ENCODE measurements around the gene RELN. TPM values are rescaled to one million over a fixed set of nuclear protein-coding genes. Genes with fewer than 3 reads are reported as not detected.

Gene RELN
- total RNA-seq, 1 experiment from 2014 or later, result 0.20 TPM

GRCh38 chr7:103632972-103633371, 356.5 kb downstream of the RELN start:
- H3K27ac Mint-ChIP-seq, result no peak overlapping the region
- no peak for ATAC-seq

GRCh38 chr7:103632005-103632639, 357.3 kb downstream of the RELN start:
- Mint-ChIP-seq H3K27ac (no peak overlapping the region), H3K9me3 (no peaks in the 10 kb centered on the region), H3K4me1 (no peaks in the 10 kb centered on the region), H3K4me3 (no peak overlapping the region), H3K27me3 (ENCODE audit: low read depth) (no peaks in the 10 kb centered on the region), H3K36me3 (no peaks in the 10 kb centered on the region)
- TF ChIP-seq ZNF232 (CRISPR knock-in tag; IDR thresholded peaks at IDR 0.05) (no peak), ZNF121 (CRISPR knock-in tag; IDR thresholded peaks at IDR 0.05) (no peak), FOXK1 (CRISPR knock-in tag; IDR thresholded peaks at IDR 0.05) (no peak), USF2 (CRISPR knock-in tag; IDR thresholded peaks at IDR 0.05) (no peak), SP1 (CRISPR knock-in tag; conservative IDR thresholded peaks at IDR 0.05) (no peak), CREB1 (CRISPR knock-in tag; IDR thresholded peaks at IDR 0.05) (no peak), CBFB (CRISPR knock-in tag; IDR thresholded peaks at IDR 0.05; ENCODE audit: low read depth) (no peak), GABPB1 (CRISPR knock-in tag; IDR thresholded peaks at IDR 0.05) (no peak)
- TF ChIP-seq, protein P1, sequence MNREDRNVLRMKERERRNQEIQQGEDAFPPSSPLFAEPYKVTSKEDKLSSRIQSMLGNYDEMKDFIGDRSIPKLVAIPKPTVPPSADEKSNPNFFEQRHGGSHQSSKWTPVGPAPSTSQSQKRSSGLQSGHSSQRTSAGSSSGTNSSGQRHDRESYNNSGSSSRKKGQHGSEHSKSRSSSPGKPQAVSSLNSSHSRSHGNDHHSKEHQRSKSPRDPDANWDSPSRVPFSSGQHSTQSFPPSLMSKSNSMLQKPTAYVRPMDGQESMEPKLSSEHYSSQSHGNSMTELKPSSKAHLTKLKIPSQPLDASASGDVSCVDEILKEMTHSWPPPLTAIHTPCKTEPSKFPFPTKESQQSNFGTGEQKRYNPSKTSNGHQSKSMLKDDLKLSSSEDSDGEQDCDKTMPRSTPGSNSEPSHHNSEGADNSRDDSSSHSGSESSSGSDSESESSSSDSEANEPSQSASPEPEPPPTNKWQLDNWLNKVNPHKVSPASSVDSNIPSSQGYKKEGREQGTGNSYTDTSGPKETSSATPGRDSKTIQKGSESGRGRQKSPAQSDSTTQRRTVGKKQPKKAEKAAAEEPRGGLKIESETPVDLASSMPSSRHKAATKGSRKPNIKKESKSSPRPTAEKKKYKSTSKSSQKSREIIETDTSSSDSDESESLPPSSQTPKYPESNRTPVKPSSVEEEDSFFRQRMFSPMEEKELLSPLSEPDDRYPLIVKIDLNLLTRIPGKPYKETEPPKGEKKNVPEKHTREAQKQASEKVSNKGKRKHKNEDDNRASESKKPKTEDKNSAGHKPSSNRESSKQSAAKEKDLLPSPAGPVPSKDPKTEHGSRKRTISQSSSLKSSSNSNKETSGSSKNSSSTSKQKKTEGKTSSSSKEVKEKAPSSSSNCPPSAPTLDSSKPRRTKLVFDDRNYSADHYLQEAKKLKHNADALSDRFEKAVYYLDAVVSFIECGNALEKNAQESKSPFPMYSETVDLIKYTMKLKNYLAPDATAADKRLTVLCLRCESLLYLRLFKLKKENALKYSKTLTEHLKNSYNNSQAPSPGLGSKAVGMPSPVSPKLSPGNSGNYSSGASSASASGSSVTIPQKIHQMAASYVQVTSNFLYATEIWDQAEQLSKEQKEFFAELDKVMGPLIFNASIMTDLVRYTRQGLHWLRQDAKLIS (CRISPR knock-in tag; IDR thresholded peaks at IDR 0.05; ENCODE audit: borderline replicate concordance), result no peak
- TF ChIP-seq, protein P2, sequence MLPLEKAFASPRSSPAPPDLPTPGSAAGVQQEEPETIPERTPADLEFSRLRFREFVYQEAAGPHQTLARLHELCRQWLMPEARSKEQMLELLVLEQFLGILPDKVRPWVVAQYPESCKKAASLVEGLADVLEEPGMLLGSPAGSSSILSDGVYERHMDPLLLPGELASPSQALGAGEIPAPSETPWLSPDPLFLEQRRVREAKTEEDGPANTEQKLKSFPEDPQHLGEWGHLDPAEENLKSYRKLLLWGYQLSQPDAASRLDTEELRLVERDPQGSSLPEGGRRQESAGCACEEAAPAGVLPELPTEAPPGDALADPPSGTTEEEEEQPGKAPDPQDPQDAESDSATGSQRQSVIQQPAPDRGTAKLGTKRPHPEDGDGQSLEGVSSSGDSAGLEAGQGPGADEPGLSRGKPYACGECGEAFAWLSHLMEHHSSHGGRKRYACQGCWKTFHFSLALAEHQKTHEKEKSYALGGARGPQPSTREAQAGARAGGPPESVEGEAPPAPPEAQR (CRISPR knock-in tag; IDR thresholded peaks at IDR 0.05), result no peak
- TF ChIP-seq, protein P3, sequence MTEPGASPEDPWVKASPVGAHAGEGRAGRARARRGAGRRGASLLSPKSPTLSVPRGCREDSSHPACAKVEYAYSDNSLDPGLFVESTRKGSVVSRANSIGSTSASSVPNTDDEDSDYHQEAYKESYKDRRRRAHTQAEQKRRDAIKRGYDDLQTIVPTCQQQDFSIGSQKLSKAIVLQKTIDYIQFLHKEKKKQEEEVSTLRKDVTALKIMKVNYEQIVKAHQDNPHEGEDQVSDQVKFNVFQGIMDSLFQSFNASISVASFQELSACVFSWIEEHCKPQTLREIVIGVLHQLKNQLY (CRISPR knock-in tag; IDR thresholded peaks at IDR 0.05), result no peak
- ATAC-seq (no peak), DNase-seq (ENCODE audit: low spot score) (no peak)
- POLR2A ChIA-PET, result no interaction called here
- CTCF ChIA-PET, result no interaction called here

More at GRCh38 chr7:103632972-103633371, 356.5 kb downstream of the RELN start:
- H3K4me3 Mint-ChIP-seq, result no peak overlapping the region
- DNase-seq (ENCODE audit: low spot score), result no peak
- no peaks in the 10 kb centered on the region for H3K27me3 Mint-ChIP-seq (ENCODE audit: low read depth)
- H3K36me3 Mint-ChIP-seq, result no peaks in the 10 kb centered on the region
- CTCF ChIA-PET, result no interaction called here
- TF ChIP-seq OVOL2 (CRISPR knock-in tag; IDR thresholded peaks at IDR 0.05; ENCODE audit: borderline replicate concordance), result no peak
- TF ChIP-seq SOX15 (CRISPR knock-in tag; IDR thresholded peaks at IDR 0.05), result no peak
- TF ChIP-seq TEAD1 (CRISPR knock-in tag; IDR thresholded peaks at IDR 0.05), result no peak
- no peak for TF ChIP-seq GABPB1 (CRISPR knock-in tag; IDR thresholded peaks at IDR 0.05)
- no peak for TF ChIP-seq E2F5 (CRISPR knock-in tag; IDR thresholded peaks at IDR 0.05)
- TF ChIP-seq ZNF232 (CRISPR knock-in tag; IDR thresholded peaks at IDR 0.05), result no peak
- TF ChIP-seq ATF1 (CRISPR knock-in tag; IDR thresholded peaks at IDR 0.05), result no peak
- TF ChIP-seq SMAD4 (CRISPR knock-in tag; IDR thresholded peaks at IDR 0.05), result no peak
- TF ChIP-seq, protein P4, sequence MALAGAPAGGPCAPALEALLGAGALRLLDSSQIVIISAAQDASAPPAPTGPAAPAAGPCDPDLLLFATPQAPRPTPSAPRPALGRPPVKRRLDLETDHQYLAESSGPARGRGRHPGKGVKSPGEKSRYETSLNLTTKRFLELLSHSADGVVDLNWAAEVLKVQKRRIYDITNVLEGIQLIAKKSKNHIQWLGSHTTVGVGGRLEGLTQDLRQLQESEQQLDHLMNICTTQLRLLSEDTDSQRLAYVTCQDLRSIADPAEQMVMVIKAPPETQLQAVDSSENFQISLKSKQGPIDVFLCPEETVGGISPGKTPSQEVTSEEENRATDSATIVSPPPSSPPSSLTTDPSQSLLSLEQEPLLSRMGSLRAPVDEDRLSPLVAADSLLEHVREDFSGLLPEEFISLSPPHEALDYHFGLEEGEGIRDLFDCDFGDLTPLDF (CRISPR knock-in tag; IDR thresholded peaks at IDR 0.05), result no peak
- TF ChIP-seq HMGA2 (CRISPR knock-in tag; IDR thresholded peaks at IDR 0.05), result no peak
- TF ChIP-seq FOXP1 (CRISPR knock-in tag; IDR thresholded peaks at IDR 0.05; ENCODE audit: borderline replicate concordance), result no peak
- no peak for TF ChIP-seq KAT7 (CRISPR knock-in tag; IDR thresholded peaks at IDR 0.05; ENCODE audit: borderline replicate concordance)
- TF ChIP-seq IRF2 (CRISPR knock-in tag; IDR thresholded peaks at IDR 0.05; ENCODE audit: borderline replicate concordance, low read depth), result no peak
- TF ChIP-seq ZNF138 (CRISPR knock-in tag; conservative IDR thresholded peaks at IDR 0.05), result no peak
- H3K9me3 Mint-ChIP-seq, result no peaks in the 10 kb centered on the region
- H3K4me1 Mint-ChIP-seq, result no peaks in the 10 kb centered on the region
- POLR2A ChIA-PET, result no interaction called here
